Endothelial cell of umbilical vein (primary cell): ENCODE results near the gene CARMIL1. TPM values are rescaled to one million over a fixed set of nuclear protein-coding genes. Genes with fewer than 3 reads are reported as not detected.

ENCODE experiments used
- BruUV-seq: library from RNA; stranded (reverse); fragments of 400-500 nt; replicated peaks from 2 replicates; lab custom pipeline; 2021; lab: Mats Ljungman, UMichigan
- CTCF ChIA-PET: fragments of 300-600, 350-600 bp; sonication (Branson Sonifier 250); formaldehyde crosslinking; loops from one replicate; lab custom pipeline; 2021; ENCODE audit warnings: antibody characterized with exemption, inconsistent platforms; lab: Charles Lee
- POLR2A ChIA-PET: fragments of 300-600, 350-600 bp; sonication (Branson Sonifier 250); formaldehyde crosslinking; loops from one replicate; lab custom pipeline; 2021; ENCODE audit warnings: antibody characterized with exemption, inconsistent platforms; lab: Charles Lee
- DNase-seq: peaks from one replicate; pipeline ENCODE4 v3.0.0-alpha.2; 2011; ENCODE audit warnings: low read depth, low spot score
- FAIRE-seq: peaks from 2 replicates; lab custom pipeline; 2011; peaks lifted over from hg19 to GRCh38; lab: Jason Lieb, UNC
- H2AFZ ChIP-seq: 2 replicates; pipeline ENCODE4 v1.6.0; 2012; ENCODE audit warnings: low read depth, low read length, control low read depth, inconsistent platforms
- H3K27ac ChIP-seq: 2 replicates; pipeline ENCODE4 v1.5.1; 2011; ENCODE audit warnings: low read depth, mild to moderate bottlenecking, control low read depth, low read length, moderate library complexity; ENCODE audit not compliant: insufficient read depth
- H3K27me3 ChIP-seq, 2 experiments: 2 replicates each; pipeline versions ENCODE4 v1.6.0 to v1.6.1; 2011; ENCODE audit warnings: low read length in 2 of 2, mixed read lengths in 1 of 2; ENCODE audit not compliant: control insufficient read depth in 2 of 2, insufficient read depth in 2 of 2
- H3K36me3 ChIP-seq, 2 experiments: 2 replicates in 1 of 2; 3 replicates in 1 of 2; pipeline ENCODE4 v1.5.1; 2011; ENCODE audit warnings: low read length in 2 of 2, mild to moderate bottlenecking in 1 of 2, moderate library complexity in 1 of 2; ENCODE audit not compliant: control insufficient read depth in 2 of 2, insufficient read depth in 2 of 2; ENCODE audit errors: extremely low read depth in 1 of 2
- H3K4me1 ChIP-seq: 3 replicates; pipeline ENCODE4 v1.5.1; 2011; ENCODE audit warnings: mild to moderate bottlenecking, low read length; ENCODE audit not compliant: control insufficient read depth, insufficient read depth; ENCODE audit errors: extremely low read depth
- H3K4me2 ChIP-seq: 2 replicates; pipeline ENCODE4 v1.6.1; 2011; ENCODE audit warnings: low read length, control low read depth, mixed read lengths; ENCODE audit not compliant: insufficient read depth
- H3K4me3 ChIP-seq, 3 experiments: fragments of 200-600 bp in 1 of 3; sonication (generic), shearing (Covaris generic) in 1 of 3; replicated peaks in 1 of 3; 2 replicates each; pipeline ENCODE4 v1.5.1; 2011 to 2016; ENCODE audit warnings: control low read depth in 3 of 3, low read length in 3 of 3, mild to moderate bottlenecking in 2 of 3, inconsistent platforms in 1 of 3, low read depth in 1 of 3, moderate library complexity in 1 of 3; ENCODE audit not compliant: insufficient read depth in 1 of 3
- H3K79me2 ChIP-seq: 2 replicates; pipeline ENCODE4 v1.6.0; 2012; ENCODE audit warnings: low read length, inconsistent platforms; ENCODE audit not compliant: control insufficient read depth, insufficient read depth
- H3K9ac ChIP-seq: replicated peaks from 2 replicates; pipeline ENCODE3; 2011; ENCODE audit warnings: low read length, control low read depth; ENCODE audit not compliant: insufficient read depth; ENCODE audit errors: extremely low read depth
- H3K9me1 ChIP-seq: replicated peaks from 3 replicates; pipeline ENCODE4 v1.6.0; 2011; ENCODE audit warnings: mild to moderate bottlenecking, low read length; ENCODE audit not compliant: control insufficient read depth, insufficient read depth; ENCODE audit errors: extremely low read depth
- H3K9me3 ChIP-seq: replicated peaks from 2 replicates; pipeline ENCODE4 v1.5.1; 2012; ENCODE audit warnings: low read length, inconsistent platforms; ENCODE audit not compliant: control insufficient read depth, insufficient read depth
- H4K20me1 ChIP-seq: replicated peaks from 2 replicates; pipeline ENCODE3; 2011; ENCODE audit warnings: mild to moderate bottlenecking, low read length; ENCODE audit not compliant: control insufficient read depth, insufficient read depth; ENCODE audit errors: extremely low read depth
- CTCF ChIP-seq, 2 donors: IDR thresholded peaks; 1 replicate in 1 of 2; 2 replicates in 1 of 2; pipeline ENCODE4 v1.5.1; 2011; ENCODE audit warnings: low read length in 2 of 2, mild to moderate bottlenecking in 2 of 2, moderate library complexity in 2 of 2, control low read depth in 1 of 2, inconsistent platforms in 1 of 2, low read depth in 1 of 2; ENCODE audit not compliant: insufficient read depth in 1 of 2; ENCODE audit errors: extremely low read depth in 1 of 2
- EZH2 ChIP-seq: IDR thresholded peaks from 2 replicates; pipeline ENCODE4 v1.6.1; 2012; ENCODE audit warnings: borderline replicate concordance, low read depth, mild to moderate bottlenecking, moderate library complexity, low read length, inconsistent platforms; ENCODE audit not compliant: severe bottlenecking
- FOS ChIP-seq: IDR thresholded peaks from 2 replicates; pipeline ENCODE4 v1.6.1; 2011; ENCODE audit warnings: mild to moderate bottlenecking, low read length, moderate library complexity, borderline replicate concordance; ENCODE audit not compliant: insufficient read depth
- GATA2 ChIP-seq: IDR thresholded peaks from 2 replicates; pipeline ENCODE4 v1.7.0; 2011; ENCODE audit warnings: low read depth, mild to moderate bottlenecking, moderate library complexity, mixed read lengths, low read length; ENCODE audit not compliant: insufficient read length, insufficient read depth
- JUN ChIP-seq: IDR thresholded peaks from 2 replicates; pipeline ENCODE4 v1.6.1; 2011; ENCODE audit warnings: borderline replicate concordance, low read depth; ENCODE audit not compliant: insufficient read length, insufficient read depth
- MAX ChIP-seq: IDR thresholded peaks from 2 replicates; pipeline ENCODE4 v1.6.1; 2011; ENCODE audit not compliant: insufficient read depth, insufficient read length
- MYC ChIP-seq: IDR thresholded peaks from one replicate; pipeline ENCODE4 v1.6.1; 2011; ENCODE audit warnings: mild to moderate bottlenecking, low read depth, low read length
- POLR2A ChIP-seq: IDR thresholded peaks from 2 replicates; pipeline ENCODE4 v1.6.1; 2012; ENCODE audit warnings: low read depth, mild to moderate bottlenecking, control low read depth, low read length
- POLR2AphosphoS5 ChIP-seq: IDR thresholded peaks from 2 replicates; pipeline ENCODE4 v1.6.1; 2012; ENCODE audit warnings: low read depth, mild to moderate bottlenecking, control low read depth, low read length, moderate library complexity; ENCODE audit not compliant: insufficient read depth
- dilution Hi-C: fragments of 300-500 bp; cut with MboI; formaldehyde crosslinking; loops from one replicate; pipeline ENCODE4 v1.15.0; 2019; ENCODE audit warnings: low sequenced_read_pairs; ENCODE audit not compliant: extremely low pct_ligation_motif_present
- intact Hi-C: fragments of 100-400 bp; cut with micrococcal nuclease; formaldehyde crosslinking; loops from one replicate; pipeline ENCODE4 v1.10.0; 2022
- polyA plus RNA-seq, 4 experiments: library from polyadenylated mRNA; depleted of rRNA in 3 of 4; stranded (reverse) in 3 of 4; unstranded in 1 of 4; fragments of >200 nt; gene quantifications; 2 replicates each; pipeline versions ENCODE4 v1.2.1 to v1.2.3, GENCODE V29; 2011 to 2012; ENCODE audit warnings: missing spikeins in 1 of 4
- total RNA-seq: library from RNA; stranded (reverse); gene quantifications from 2 replicates; pipeline ENCODE4 v1.2.3, GENCODE V29; 2021

CARMIL1 gene
- total and polyA plus RNA-seq, 2 donors (not counting 3 experiments of a cell fraction or from before 2014, with no cell fraction given): 1.3 to 8.7 TPM

GRCh38 chr6:25448965-25449538 is 169.9 kb downstream of the CARMIL1 start:
- FAIRE-seq (no peak), DNase-seq (no peak)
- Histone ChIP-seq H3K36me3 (no peaks in the 10 kb centered on the region), H3K4me1 (no peaks in the 10 kb centered on the region), H3K4me2 (no peak overlapping the region), H3K27ac (no peak overlapping the region), H3K9me3 (no peaks in the 10 kb centered on the region), H3K9ac (no peak overlapping the region), H3K9me1 (no peaks in the 10 kb centered on the region), H2AFZ (no peak overlapping the region), H4K20me1 (no peaks in the 10 kb centered on the region), H3K27me3 (no peaks in the 10 kb centered on the region), H3K4me3 (no peak overlapping the region), H3K79me2 (no peaks in the 10 kb centered on the region)
- POLR2A ChIA-PET: no interaction called here
- intact Hi-C loops (no loop called here), dilution Hi-C loops (no loop called here)
- no TSS peak for BruUV-seq
- CTCF ChIA-PET: interaction anchor here (1.2 kb wide), 1 partner anchor 8 kb away, joined by 4 read pairs; no protein-coding TSS in a partner anchor
- TF ChIP-seq JUN: no peak
- TF ChIP-seq MAX: no peak
- no peak for TF ChIP-seq EZH2
- TF ChIP-seq POLR2AphosphoS5: no peak

GRCh38 chr6:25449774-25450173 is 170.6 kb downstream of the CARMIL1 start:
- dilution Hi-C loops (no loop called here), intact Hi-C loops (no loop called here)
- H2AFZ ChIP-seq: no peak overlapping the region
- H3K4me2 ChIP-seq: no peak overlapping the region
- H4K20me1 ChIP-seq: no peaks in the 10 kb centered on the region
- no peaks in the 10 kb centered on the region for H3K36me3 ChIP-seq
- BruUV-seq: no TSS peak
- H3K79me2 ChIP-seq: no peaks in the 10 kb centered on the region
- no peaks in the 10 kb centered on the region for H3K9me1 ChIP-seq
- H3K27me3 ChIP-seq: no peaks in the 10 kb centered on the region
- ChIA-PET CTCF (no interaction called here), POLR2A (no interaction called here)
- H3K27ac ChIP-seq: no peak overlapping the region
- FAIRE-seq (no peak), DNase-seq (no peak)
- H3K4me3 ChIP-seq: no peak overlapping the region
- TF ChIP-seq POLR2A (no peak), CTCF (IDR thresholded peaks at IDR 0.05; ENCODE audit: extremely low read depth in 1 of 2, insufficient read depth in 1 of 2, low read depth in 1 of 2, low read length in 2 of 2) (no peak), MAX (no peak), MYC (no peak), FOS (no peak), EZH2 (no peak), POLR2AphosphoS5 (no peak), GATA2 (no peak), JUN (no peak)
- no peaks in the 10 kb centered on the region for H3K9me3 ChIP-seq
- no peaks in the 10 kb centered on the region for H3K4me1 ChIP-seq
- H3K9ac ChIP-seq: no peak overlapping the region
